ENCODE measurements around the gene INF2.

INF2 gene

DNA sequence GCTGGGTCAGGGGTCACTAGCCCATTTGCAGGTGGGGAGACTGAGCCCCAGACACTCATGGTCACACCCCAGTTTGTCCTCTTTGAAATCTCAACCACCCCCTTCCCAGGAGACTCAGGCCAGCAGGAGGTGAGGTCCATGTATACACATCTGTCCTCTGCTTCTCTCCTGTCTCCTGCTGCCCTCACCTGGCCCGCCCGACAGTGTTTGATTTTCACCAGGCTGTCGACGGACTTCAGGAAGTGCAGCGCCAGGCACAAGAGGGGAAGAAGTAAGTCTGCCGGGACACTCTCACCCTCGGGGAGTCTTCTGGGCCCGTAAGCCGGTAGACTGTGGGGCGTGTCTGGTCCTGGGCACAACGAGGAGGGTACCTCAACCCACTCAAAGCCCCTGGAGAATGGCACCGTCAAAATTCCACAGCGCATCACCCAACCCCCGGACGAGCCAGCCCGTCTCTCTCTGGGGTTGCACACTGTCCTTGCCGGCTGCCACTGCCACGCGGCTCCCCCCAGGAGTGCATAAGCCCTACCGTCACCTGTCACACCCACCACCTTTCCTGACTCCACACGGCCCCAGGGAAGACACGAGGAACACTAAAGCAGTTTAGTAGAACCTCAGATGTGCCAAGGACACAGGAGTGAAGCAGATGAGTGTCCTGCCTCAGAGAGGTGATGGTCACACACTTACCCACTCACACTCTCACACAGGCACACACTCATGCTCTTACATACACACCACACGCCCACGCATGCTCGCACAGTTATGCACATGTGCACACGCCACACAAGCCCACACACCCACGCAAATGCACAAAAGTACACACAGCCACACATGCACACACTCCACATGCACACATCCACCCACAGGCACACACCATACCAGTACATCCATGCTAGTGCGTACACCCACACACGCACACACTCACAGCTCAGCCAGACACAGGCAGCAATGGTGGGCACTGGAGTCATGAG lies 50.4 kb downstream of the INF2 start:
- peaks cover 10% of the 10 kb centered on the region for H3K4me1 ChIP-seq (ENCODE audit: insufficient read depth, low read length)
- no peak overlapping the region for H3K27ac ChIP-seq (ENCODE audit: low read depth, low read length)
- H3K9me3 ChIP-seq (ENCODE audit: low read length): no peaks in the 10 kb centered on the region
- no peak overlapping the region for H3K4me3 ChIP-seq (ENCODE audit: low read depth in 1 of 2, low read length in 2 of 2)
- H3K36me3 ChIP-seq (ENCODE audit: insufficient read depth, low read length): no peaks in the 10 kb centered on the region
- H3K9ac ChIP-seq (ENCODE audit: low read length): no peak overlapping the region
- no peaks in the 10 kb centered on the region for H3K27me3 ChIP-seq (ENCODE audit: control insufficient read depth in 1 of 2, insufficient read depth in 2 of 2, low read length in 2 of 2)

DNA sequence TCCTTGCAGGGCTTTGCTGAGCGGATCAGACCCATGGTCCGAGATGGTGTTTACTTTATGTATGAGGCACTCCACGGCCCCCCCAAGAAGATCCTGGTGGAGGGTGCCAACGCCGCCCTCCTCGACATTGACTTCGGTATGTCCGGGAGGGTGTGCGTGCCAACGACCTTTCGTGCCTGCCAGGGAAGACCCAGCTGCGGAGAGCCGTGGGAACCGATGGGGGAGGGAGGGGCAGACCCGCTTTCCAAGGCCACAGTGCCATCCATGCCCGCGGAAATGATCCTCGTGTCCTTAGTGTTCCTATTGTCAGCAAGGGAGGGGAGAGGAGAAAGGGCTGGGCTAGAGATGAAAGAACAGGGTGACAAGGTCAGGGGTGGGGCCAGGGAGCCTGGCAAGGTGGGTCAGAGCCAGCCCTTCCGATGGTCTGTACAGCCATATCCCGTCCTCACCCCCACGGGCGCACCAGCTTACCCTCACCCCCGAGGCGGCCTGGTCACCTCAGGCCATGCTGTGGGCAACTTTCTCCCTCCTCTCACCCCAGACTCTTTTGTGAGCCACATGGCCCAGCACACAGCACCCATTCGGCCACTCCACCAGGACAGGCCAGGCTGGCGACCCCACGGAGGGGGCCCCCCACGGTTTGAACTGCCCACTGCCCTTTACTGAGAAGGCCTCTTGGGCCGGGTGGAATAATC lies 51.8 kb downstream of the INF2 start:
- Histone ChIP-seq H3K27ac (ENCODE audit: low read depth, low read length) (no peak overlapping the region), H3K27me3 (ENCODE audit: control insufficient read depth in 1 of 2, insufficient read depth in 2 of 2, low read length in 2 of 2) (no peaks in the 10 kb centered on the region), H3K4me3 (ENCODE audit: low read depth in 1 of 2, low read length in 2 of 2) (no peak overlapping the region), H3K9me3 (ENCODE audit: low read length) (no peaks in the 10 kb centered on the region), H3K9ac (ENCODE audit: low read length) (no peak overlapping the region), H3K36me3 (ENCODE audit: insufficient read depth, low read length) (no peaks in the 10 kb centered on the region), H3K4me1 (ENCODE audit: insufficient read depth, low read length) (peaks cover 10% of the 10 kb centered on the region)

DNA sequence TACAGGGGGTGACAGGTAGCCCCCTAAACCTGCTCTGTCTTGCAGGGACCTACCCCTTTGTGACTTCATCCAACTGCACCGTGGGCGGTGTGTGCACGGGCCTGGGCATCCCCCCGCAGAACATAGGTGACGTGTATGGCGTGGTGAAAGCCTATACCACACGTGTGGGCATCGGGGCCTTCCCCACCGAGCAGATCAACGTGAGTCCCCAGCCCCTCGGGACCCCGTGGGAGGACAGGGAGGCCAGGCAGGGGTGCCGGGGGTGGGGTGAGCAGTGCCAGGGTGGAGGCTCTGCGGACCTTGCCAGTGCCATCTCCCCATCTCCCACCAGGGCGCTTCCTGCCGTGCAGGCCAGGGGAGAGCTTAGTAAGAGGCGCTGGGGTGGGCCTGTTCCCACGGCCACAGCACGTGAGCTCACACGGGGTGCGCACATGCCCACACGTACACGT lies 52.4 kb downstream of the INF2 start:
- H3K9me3 ChIP-seq (ENCODE audit: low read length): no peaks in the 10 kb centered on the region
- no peak overlapping the region for H3K9ac ChIP-seq (ENCODE audit: low read length)
- no peak overlapping the region for H3K27ac ChIP-seq (ENCODE audit: low read depth, low read length)
- no peaks in the 10 kb centered on the region for H3K36me3 ChIP-seq (ENCODE audit: insufficient read depth, low read length)
- no peaks in the 10 kb centered on the region for H3K27me3 ChIP-seq (ENCODE audit: control insufficient read depth in 1 of 2, insufficient read depth in 2 of 2, low read length in 2 of 2)
- H3K4me3 ChIP-seq (ENCODE audit: low read depth in 1 of 2, low read length in 2 of 2): no peak overlapping the region
- peaks cover 11% of the 10 kb centered on the region for H3K4me1 ChIP-seq (ENCODE audit: insufficient read depth, low read length)

DNA sequence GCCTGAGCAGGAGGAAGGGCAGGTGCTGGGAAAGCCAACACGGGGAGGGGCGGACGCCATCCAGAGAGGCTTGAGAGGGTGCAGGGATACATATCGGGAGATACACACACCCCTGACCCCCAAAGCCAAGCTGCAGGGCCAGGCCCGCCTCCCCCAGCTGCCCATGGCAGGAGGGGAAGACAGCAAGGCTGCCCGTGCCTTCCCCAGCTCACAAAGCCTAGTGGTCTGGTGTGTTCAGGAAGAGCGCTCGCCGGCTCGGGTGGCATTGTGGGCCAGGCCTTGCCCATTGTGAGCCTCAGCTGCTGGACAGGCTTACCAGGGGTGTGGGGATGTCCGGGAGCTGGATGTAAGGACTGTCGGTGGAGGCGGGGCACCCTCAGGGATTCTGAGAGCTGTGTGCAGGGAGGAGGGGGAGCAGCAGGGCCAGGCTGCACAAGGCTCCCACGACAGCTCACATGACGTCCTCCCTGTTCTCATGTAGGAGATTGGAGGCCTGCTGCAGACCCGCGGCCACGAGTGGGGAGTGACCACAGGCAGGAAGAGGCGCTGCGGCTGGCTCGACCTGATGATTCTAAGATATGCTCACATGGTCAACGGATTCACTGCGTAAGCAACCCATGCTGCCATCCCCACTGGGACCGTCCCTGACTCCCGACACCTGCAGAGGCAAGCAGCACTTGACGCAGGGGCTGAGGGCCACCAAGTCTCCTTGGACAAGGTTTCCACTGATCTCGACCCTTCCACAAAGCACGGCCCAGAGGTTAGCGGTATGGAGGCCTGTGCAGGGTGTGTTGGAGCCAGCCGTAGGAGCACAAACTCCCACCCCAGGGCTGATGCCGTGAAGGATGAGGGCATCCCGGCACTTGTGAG lies 53.4 kb downstream of the INF2 start:
- Histone ChIP-seq H3K36me3 (ENCODE audit: insufficient read depth, low read length) (no peaks in the 10 kb centered on the region), H3K27me3 (ENCODE audit: control insufficient read depth in 1 of 2, insufficient read depth in 2 of 2, low read length in 2 of 2) (no peaks in the 10 kb centered on the region), H3K9me3 (ENCODE audit: low read length) (no peaks in the 10 kb centered on the region), H3K4me1 (ENCODE audit: insufficient read depth, low read length) (peaks cover 18% of the 10 kb centered on the region), H3K27ac (ENCODE audit: low read depth, low read length) (no peak overlapping the region), H3K4me3 (ENCODE audit: low read depth in 1 of 2, low read length in 2 of 2) (no peak overlapping the region), H3K9ac (ENCODE audit: low read length) (no peak overlapping the region)

DNA sequence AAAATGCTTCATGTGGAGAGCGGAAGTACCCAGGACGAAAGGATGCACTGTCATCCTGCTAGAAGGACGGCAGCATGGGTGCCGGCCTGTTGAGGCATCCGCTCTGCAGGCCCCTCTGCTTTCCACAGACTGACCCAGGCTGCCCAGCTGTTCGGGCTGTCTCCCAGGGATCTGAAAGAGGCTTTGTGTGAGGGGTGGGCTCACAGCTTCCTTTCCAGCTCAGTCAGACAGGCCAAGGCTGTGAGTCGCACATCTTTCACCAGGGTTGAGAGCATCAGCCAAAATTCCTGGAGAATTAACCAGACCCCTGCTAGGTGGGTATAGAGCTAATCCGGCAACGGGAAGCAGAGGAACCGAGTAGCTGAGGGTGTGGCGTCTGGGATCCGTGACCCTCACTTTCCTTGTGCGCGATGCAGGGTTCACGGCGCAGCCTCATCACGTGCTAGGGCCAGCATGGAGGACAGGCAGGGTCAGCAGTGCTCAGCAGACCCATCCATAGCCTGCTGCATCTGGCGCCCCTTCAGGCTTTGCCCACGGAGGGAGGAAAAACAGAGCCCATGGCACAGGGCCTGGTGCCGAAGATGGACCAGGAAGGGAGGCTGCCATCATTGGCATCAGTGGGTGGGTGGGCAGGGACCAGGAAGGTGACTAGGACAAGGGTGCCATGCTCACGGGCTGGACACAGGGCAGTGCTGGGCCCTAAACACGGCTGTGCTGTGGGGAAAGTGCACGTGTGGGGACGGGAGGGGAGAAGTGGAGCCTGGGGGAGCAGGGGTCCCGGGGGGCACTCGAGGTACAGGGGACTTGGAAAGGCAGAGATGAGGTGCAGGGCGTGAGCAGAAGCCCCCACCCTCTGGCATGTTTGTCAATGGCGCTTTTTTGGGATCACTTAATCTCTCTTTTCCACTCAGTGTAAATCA lies 54.3 kb downstream of the INF2 start:
- Histone ChIP-seq H3K27ac (ENCODE audit: low read depth, low read length) (no peak overlapping the region), H3K4me3 (ENCODE audit: low read depth in 1 of 2, low read length in 2 of 2) (no peak overlapping the region), H3K4me1 (ENCODE audit: insufficient read depth, low read length) (peaks cover 21% of the 10 kb centered on the region), H3K9ac (ENCODE audit: low read length) (no peak overlapping the region), H3K36me3 (ENCODE audit: insufficient read depth, low read length) (no peaks in the 10 kb centered on the region), H3K9me3 (ENCODE audit: low read length) (no peaks in the 10 kb centered on the region), H3K27me3 (ENCODE audit: control insufficient read depth in 1 of 2, insufficient read depth in 2 of 2, low read length in 2 of 2) (no peaks in the 10 kb centered on the region)

DNA sequence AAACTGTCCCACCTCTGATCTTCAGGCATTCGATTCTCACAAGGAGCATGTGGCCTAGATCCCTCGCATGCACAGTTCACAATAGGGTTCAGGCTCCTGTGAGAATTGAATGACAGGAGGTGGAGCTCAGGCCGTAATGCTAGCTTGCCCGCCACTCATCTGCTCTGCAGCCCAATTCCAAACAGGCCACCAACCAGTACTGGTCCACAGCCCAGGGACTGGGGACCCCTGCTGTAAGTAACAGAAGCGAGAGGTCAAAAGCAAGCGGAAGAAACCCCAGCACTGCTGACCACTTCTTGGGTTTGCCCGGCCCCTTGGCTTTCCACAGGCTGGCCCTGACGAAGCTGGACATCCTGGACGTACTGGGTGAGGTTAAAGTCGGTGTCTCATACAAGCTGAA lies 55.1 kb downstream of the INF2 start:
- Histone ChIP-seq H3K27me3 (ENCODE audit: control insufficient read depth in 1 of 2, insufficient read depth in 2 of 2, low read length in 2 of 2) (no peaks in the 10 kb centered on the region), H3K4me1 (ENCODE audit: insufficient read depth, low read length) (peaks cover 27% of the 10 kb centered on the region), H3K36me3 (ENCODE audit: insufficient read depth, low read length) (no peaks in the 10 kb centered on the region), H3K9me3 (ENCODE audit: low read length) (no peaks in the 10 kb centered on the region), H3K27ac (ENCODE audit: low read depth, low read length) (no peak overlapping the region), H3K9ac (ENCODE audit: low read length) (no peak overlapping the region), H3K4me3 (ENCODE audit: low read depth in 1 of 2, low read length in 2 of 2) (no peak overlapping the region)

DNA sequence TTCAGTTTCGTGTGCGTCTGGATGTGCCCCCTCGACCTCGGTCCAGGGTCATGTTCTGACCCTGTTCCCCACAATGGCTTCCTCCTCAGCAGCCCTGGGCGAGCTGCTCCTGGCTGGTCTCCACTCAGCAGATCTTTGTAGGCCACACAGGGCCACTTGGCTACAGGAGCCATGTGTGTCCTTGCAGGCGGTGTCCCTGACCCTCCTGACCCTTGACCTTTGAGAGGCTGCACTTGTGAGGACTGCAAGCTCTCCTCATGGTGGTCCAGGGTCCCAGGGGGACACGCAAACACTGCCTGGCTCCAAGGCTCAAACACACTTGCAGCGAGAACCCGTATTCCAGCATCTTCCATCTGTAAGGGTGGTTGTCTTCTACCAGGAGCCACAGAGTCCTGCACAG lies 56.0 kb downstream of the INF2 start:
- Histone ChIP-seq H3K27ac (ENCODE audit: low read depth, low read length) (no peak overlapping the region), H3K9ac (ENCODE audit: low read length) (no peak overlapping the region), H3K4me3 (ENCODE audit: low read depth in 1 of 2, low read length in 2 of 2) (no peak overlapping the region), H3K9me3 (ENCODE audit: low read length) (no peaks in the 10 kb centered on the region), H3K4me1 (ENCODE audit: insufficient read depth, low read length) (peaks cover 31% of the 10 kb centered on the region), H3K27me3 (ENCODE audit: control insufficient read depth in 1 of 2, insufficient read depth in 2 of 2, low read length in 2 of 2) (no peaks in the 10 kb centered on the region), H3K36me3 (ENCODE audit: insufficient read depth, low read length) (no peaks in the 10 kb centered on the region)

DNA sequence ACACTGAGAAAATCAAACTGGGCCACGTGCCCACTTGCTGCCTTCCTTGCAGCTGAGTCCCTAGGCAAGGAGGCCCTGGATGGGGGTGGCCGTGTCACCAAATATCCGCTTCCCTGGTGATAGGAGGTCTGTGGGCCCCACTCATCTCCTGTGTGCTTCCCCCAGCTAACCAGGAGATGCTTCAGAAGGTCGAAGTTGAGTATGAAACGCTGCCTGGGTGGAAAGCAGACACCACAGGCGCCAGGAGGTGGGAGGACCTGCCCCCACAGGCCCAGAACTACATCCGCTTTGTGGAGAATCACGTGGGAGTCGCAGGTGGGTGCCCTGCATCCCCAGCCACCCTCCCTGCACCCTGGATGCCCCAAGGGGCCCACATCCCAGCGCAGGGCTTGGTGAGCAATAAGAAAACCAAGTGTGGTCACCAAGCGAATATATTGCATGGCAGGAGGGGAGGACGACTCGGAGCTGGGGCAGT lies 56.7 kb downstream of the INF2 start:
- peaks cover 31% of the 10 kb centered on the region for H3K4me1 ChIP-seq (ENCODE audit: insufficient read depth, low read length)
- no peak overlapping the region for H3K9ac ChIP-seq (ENCODE audit: low read length)
- no peaks in the 10 kb centered on the region for H3K36me3 ChIP-seq (ENCODE audit: insufficient read depth, low read length)
- no peaks in the 10 kb centered on the region for H3K27me3 ChIP-seq (ENCODE audit: control insufficient read depth in 1 of 2, insufficient read depth in 2 of 2, low read length in 2 of 2)
- no peak overlapping the region for H3K4me3 ChIP-seq (ENCODE audit: low read depth in 1 of 2, low read length in 2 of 2)
- H3K9me3 ChIP-seq (ENCODE audit: low read length): no peaks in the 10 kb centered on the region
- H3K27ac ChIP-seq (ENCODE audit: low read depth, low read length): no peak overlapping the region

DNA sequence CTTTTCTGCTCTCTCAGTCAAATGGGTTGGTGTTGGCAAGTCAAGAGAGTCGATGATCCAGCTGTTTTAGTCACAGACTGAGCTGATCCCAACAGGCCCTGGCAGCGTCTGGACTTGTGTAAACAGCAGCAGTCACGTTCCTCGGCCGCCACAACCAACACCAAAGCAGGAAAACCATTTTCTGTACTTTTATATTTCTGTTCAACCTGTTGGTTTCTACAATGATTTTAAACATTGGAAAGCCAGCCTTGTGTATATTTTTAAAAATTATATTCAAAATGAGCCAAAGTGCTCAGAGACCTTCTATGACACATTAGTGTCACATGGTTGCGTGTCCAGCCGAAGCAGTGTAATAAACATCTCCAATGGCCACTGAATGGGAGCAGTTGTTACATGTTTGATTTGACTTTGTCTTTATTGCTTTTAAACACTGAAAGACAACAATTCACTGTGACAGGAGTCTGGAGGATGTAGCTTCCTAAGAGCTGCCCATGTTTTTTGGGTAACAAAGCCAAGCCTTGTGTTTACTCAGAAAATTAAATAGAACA lies 57.6 kb downstream of the INF2 start:
- H3K27ac ChIP-seq (ENCODE audit: low read depth, low read length): no peak overlapping the region
- no peak overlapping the region for H3K9ac ChIP-seq (ENCODE audit: low read length)
- no peaks in the 10 kb centered on the region for H3K36me3 ChIP-seq (ENCODE audit: insufficient read depth, low read length)
- H3K9me3 ChIP-seq (ENCODE audit: low read length): no peaks in the 10 kb centered on the region
- no peak overlapping the region for H3K4me3 ChIP-seq (ENCODE audit: low read depth in 1 of 2, low read length in 2 of 2)
- peaks cover 32% of the 10 kb centered on the region for H3K4me1 ChIP-seq (ENCODE audit: insufficient read depth, low read length)
- no peaks in the 10 kb centered on the region for H3K27me3 ChIP-seq (ENCODE audit: control insufficient read depth in 1 of 2, insufficient read depth in 2 of 2, low read length in 2 of 2)

DNA sequence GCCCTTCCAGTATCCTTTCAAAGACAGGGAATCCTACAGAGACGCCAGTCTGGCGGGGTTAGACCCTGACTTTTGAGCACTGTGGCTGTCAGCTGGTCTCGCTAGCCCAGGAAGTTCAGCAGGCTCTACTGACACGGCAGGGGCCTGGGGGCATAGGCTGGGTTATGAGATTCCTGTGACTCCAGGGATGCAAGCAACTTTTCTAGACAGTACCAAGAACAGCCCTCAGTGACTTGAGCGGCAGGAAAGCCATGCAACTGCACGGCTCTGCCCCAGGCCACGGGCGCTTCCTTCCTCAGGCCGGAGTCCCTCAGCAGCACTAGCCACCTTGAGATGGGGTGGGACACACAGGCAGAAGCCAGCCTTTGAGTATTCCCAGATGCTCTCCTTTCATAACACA lies 58.5 kb downstream of the INF2 start:
- Histone ChIP-seq H3K9me3 (ENCODE audit: low read length) (no peaks in the 10 kb centered on the region), H3K36me3 (ENCODE audit: insufficient read depth, low read length) (no peaks in the 10 kb centered on the region), H3K4me3 (ENCODE audit: low read depth in 1 of 2, low read length in 2 of 2) (no peak overlapping the region), H3K4me1 (ENCODE audit: insufficient read depth, low read length) (peaks cover 35% of the 10 kb centered on the region), H3K27ac (ENCODE audit: low read depth, low read length) (no peak overlapping the region), H3K9ac (ENCODE audit: low read length) (no peak overlapping the region), H3K27me3 (ENCODE audit: control insufficient read depth in 1 of 2, insufficient read depth in 2 of 2, low read length in 2 of 2) (no peaks in the 10 kb centered on the region)

All from muscle layer of colon (tissue), 2 donors.